Right hindlimb (tissue), 1 donor: Measurements from ENCODE around the gene GNPDA2.
"Not testable (repeated sequence)": the region's sequence is repeated elsewhere in the genome, so short reads cannot be mapped to it uniquely, and the experiment has no call there.

Source experiments
- DNase-seq: peaks from one replicate; pipeline ENCODE4 v3.0.0-alpha.2; 2018

Gene GNPDA2

DNA sequence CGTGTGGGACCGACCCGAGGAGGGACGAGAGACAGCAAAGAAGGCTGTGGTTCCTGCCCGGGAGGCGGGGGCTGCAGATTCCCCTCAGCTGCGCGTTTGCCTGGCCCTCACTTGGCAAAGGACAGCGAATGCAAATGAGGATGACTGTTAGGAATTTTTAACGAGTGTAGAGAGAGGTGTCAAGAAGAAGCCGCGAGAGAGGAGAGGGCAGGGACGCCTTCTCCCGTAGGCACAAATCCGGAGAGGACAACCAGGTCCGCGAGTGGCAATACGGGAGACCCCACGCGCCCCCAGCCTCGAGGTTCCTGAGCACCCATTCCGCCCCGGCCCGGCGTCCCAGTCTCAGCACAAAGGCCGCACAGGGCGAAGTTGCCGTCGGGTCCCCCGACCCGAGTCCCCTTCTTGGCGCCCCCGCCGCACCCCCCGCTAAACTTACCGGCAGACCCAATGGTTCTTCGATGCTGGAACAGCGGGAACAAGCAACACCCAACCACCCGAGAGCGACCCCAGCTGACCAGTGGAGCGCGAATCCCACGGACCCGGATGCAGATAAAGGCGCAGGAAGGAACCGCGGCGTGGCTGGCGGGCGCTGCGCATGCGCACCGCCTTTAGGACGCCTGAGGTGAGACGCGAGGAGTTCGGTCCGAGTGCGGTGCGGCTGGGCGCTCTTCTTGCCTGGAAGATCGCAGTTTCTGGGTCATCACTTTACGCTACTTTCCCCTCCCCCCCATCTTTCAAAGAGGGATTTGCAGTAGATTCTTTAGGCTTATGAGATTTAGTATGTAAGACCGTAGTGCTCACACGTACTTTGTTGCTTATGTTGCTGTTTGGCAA, at the start of gene GNPDA2:
TSS of gene GNPDA2 (minus strand) at position 519 of the 834 bp plus-strand sequence. CDS start 4,349 bp downstream, outside the sequence.
- DNase-seq, result peak; percentile 95

DNA sequence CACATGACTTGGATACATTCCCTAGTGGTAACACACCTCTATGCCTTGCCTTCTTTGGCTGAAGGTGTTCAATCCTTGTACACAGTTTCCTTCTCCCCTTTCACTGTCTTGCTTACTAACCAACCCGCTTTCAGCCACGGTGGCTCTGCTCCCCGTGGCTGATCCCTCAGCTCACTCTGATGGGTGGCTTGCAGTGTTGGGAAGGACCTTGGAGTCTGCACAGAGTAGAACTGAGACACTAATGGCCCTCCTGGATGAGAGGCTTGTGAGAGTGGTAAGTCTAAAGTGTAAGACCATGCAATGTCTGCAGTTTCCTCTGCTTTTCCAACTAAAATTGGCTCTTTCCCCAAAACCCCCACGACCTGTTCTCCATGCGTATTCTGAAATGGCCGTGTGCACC, 46.0 kb upstream of the GNPDA2 start:
- no peak for DNase-seq

DNA sequence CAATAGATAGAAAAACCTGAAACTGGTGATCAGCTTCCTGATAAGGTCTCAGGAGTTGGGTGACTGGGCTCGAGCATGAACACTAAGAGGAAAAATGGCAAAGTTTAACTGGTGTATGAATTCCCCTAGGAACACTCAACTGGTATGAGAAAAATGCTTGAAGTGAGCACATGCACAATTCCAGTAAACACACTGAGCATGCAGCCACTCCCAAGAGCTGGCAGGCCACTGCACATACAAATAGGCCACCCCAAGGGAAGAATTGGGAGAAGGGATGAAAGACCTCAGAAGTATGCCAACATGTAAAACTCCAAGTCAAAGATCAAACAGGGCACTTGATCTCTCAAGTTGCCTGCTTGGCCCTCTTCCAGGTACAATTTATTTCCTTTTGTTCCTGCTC, 45.4 kb upstream of the GNPDA2 start:
- no peak for DNase-seq

DNA sequence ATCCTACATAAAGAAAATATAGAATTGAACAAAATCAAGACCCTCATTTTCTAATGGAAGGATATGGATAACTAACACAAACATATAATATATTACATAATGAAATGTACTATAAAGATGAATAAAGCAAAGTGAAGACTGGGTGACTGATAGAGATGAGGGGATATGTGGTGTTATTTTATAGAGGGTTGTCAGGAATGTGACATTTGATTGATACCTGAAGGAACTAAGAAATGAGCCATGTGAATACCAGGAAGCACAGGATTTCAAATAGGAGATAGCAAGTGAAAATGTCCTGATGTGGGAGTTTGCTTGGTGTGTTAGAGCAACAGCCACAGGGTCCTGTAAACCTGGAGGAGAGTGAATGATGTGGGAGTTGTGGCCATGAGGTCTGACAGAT, 40.1 kb upstream of the GNPDA2 start:
- no peak for DNase-seq

DNA sequence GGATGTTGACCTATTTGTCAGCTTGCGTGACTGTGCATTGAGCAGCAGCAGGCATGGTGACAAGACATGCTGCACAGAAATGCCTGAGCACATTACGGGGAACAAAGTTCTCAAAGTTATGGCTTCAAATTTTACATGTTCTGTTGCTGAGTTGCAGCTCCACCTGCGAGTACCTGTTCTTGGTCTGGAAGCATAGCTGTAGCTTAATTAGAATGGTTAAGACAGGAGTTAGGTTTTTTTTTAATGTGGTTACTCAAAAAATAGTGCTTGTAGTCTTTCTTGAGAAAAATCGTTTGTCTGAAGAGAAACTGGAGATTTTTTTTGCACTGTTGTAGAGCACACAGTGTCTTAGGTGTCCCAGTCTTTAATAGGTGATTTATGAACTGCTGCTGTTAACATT, 38.8 kb upstream of the GNPDA2 start:
- DNase-seq, result no peak

DNA sequence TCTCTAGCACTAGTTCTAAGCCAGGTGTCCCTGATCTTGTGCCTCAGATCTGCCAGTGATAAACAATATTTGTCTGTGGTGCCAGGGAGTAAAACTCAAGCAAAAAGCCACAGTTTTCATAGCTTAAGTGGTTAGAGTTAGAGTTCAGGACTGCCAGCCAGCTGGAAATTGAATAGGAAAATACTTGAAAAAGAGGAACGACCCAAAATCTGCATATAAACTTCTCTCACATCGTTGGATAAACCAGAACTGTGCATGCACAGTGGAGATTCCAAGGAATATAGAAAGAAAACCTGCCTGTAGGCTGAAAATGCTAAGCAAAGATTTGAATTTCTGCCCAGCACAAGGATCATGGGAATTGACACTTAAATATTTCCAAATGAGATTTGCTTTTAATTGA, 35.0 kb upstream of the GNPDA2 start:
- peak; percentile 21 for DNase-seq

DNA sequence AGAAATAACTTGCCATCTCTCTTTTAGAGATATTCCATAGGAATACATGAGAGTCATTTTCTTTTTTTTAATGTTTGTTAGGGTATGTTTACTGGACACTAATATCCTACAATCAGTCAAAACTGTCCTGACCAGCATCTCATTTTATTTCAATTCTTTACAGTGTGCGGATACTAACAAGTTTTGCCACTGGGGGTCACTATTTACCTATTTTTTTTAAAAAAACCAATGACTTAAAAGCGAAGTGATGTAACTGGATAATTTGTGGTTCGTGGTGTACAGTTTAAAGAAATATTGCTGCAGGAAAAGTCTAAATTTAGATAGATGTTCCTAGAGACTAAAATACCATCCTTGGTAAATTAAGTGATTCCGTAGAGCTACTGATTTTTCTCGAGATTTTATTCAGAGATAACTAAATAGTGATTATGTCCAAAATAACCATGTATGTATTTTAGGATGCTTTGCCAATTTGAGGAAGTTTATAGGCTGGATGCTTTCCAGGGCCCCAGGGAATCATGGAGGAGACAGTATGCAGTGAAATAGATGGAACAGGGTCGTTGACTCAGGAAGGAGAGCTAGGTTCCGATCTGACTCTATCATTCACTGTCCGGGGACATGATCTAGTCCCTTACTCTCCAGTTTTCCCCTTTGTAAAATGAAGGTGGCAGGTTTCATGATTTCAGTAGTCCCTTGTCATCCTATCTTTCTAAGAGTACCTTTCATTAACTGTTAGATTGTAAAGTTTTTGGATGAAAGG, 34.0 kb upstream of the GNPDA2 start:
- no peak for DNase-seq

DNA sequence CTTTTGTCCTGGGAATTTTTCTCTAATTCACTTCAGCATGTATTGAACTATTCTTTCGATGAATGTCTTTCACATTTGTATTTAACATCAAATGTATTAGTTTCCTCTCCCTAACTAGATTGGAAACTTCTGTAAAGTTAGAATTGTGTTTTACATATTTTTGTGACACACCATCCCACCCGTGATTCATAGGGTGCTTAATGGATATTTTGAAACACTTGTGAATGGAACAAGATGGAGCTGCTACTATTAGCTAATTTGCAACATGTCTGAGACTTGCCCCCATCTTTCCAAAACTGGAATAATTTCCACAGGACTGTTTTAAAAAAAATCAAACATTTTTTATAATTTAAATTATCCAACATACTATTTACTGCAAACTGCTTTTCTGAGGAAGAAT, 30.2 kb upstream of the GNPDA2 start:
- DNase-seq, result no peak

DNA sequence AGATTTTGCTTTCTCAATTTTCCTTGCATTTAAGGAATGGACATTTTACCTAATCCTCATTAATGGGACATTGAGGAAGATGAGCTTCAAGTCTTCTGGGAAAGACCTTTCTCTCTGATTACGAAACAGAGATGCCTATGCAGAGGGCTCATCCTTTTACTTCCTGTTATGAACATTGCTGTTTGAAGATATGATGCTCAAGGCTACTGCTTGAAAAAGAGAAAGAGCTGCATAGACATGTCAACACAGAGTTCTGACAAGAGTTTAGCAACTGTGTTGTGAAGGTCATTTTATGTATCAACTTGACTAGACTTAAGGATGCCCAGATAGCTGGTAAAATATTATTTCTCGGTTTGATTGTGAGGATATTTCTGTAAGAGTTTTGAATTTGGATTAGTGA, 13.8 kb upstream of the GNPDA2 start:
- no peak for DNase-seq

DNA sequence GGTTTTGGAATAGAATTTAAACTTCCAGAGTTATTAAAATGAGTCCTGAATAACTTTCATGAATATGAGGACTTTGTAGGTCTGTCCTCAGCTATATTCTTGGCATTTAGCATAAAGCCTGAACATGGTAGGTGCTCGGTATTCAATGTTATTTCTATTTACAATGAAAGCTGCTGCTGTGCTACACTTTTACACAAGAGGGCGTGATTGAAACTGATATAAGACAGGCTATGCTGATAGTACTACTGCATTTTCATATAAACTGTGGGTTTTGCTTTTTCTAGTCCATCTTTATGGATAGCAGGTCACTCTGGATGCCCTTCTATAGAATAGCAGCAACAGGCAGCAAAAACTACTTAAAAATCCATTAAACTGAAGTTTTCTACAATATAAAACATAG, 12.3 kb upstream of the GNPDA2 start:
- no peak for DNase-seq

DNA sequence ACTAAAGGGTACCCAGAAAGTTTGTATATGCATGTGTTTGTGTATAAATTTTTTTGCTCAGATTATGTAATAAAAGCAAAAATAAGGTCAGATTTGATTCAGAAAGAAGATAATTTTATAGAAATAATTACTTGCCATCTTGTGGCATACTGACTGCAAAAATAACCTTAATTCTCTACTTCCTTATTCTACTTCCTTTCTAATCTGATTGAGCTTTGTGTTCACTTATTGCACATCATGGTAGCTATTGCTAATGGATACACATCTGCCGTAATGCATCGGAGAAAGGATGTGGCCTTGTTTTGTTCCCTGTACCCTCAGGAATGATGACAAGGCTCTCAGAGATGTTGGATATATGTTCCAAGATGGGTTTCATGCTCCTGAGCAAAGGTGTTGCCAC, 10.5 kb upstream of the GNPDA2 start:
- DNase-seq, result no peak

DNA sequence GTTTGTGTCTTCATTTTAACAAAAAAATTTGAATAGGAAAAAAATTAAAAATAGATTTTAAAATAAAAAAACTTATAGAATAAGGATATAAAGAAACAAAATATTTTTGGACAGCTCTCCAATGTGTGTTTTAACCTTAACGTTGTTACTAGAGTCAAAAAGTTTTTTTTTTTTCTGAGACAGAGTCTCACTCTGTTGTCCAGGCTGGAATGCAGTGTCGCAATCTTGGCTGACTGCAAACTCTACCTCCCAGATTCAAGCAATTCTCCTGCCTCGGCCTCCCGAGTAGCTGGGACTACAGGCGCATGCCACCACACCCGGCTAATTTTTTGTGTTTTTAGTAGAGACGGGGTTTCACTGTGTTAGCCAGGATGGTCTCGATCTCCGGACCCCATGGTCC, 2.3 kb upstream of the GNPDA2 start:
- not testable (repeated sequence) for DNase-seq

DNA sequence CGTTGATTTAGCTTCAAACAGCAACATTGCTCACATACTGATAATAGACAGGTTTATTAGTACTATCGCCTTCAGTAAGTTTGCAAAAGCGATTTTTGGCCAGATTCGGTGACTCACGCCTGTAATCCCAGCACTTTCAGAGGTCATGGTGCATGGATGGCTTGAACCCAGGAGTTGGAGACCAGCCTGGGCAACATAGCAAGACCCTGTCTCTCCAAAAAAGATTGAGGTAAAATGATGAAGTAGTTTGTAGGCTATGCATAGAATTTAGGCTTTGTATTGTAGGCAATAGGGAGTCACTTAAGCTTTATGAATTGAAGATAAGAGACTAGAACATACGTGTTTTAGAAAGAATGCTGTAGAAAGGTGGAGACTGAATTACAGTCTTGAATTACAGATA, 1.1 kb upstream of the GNPDA2 start:
- no peak for DNase-seq

DNA sequence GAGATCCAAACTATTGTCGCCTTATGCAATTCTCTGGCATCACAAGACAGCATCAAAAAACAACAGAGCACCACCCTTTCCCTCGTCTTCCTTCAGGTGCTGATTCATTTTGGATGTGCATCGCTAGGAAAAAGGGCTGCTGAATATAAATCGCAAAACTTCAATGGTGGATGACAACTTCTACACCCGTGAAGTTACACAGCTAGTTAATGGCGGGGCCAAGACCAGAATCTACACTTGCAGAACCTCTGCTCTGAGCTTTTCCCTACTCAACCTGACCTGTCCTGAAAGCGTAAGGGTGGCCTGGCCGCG, 674 bp downstream of the GNPDA2 start:
- no peak for DNase-seq

DNA sequence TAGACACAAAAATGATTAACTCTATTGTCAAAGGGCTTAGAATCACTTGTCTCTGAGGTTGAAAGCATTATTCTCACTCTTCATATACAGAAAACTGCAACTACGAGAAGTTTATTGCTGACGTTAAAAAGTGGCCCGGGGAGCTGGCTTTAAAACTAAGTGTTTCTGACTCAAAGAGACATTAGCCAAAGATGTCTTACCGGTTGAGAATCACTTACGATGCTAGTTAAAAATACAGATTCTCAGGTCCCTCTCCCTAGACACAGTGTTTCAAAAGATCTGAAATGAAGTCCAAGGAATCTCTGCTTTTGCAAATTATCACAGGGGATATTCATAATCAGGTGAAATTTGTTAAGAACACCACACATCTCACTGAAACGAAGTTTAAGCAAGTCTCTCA, 1.2 kb downstream of the GNPDA2 start:
- no peak for DNase-seq

DNA sequence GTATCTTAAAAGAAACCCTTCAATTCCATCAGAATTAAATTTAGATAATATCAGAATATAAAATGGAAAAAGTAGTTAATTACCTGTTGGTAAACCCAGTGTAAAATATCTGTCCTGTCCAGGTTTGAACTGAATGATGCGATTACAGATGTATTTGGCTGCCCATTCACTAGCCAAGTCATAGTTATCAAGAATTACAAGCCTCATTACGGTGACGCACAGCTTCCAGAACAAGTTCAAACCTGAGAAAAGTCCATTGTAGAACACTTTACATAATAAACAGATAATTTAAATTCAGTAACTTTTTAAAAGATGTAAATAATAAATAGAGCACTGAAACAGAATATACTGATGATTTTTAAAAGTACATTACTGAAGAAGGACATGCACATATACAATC, 4.4 kb downstream of the GNPDA2 start:
- DNase-seq, result no peak

DNA sequence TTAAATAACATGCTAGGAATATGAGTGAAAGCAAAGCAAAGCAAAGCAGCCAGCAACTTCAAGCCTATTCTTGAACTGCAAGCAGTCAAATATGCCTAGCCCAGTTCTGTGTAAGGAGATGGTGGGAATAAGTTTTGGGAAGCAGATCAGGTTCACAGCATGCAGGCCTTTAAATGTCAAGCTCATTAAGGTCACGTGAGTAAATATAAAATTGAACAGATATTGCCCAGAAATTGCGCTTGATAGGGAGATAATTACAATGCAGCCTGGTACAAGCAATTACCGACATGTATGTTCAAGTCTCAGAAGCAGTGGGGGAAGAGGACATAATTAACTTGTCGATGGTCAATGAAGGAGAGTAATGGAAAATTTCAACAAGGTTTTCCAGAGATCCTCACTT, 6.0 kb downstream of the GNPDA2 start:
- DNase-seq, result no peak

DNA sequence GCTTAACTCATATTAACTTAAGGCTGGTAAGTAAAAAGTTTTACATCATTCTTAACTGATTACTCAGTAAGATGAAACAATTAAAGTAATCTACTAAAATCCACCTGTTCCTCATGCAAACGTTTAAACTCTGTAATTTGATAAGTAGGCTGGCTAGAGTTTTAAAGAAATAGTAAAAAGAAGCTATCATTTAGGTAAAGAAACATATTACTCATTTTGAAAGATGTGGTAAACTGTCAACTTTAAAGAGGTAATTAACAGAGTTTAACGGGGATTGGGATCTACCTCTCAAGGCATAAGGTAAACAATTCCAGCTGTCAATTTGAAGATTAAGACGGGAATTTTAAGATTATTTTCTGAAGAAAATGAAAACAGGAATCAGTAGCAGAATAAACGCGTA, 9.8 kb downstream of the GNPDA2 start:
- no peak for DNase-seq

DNA sequence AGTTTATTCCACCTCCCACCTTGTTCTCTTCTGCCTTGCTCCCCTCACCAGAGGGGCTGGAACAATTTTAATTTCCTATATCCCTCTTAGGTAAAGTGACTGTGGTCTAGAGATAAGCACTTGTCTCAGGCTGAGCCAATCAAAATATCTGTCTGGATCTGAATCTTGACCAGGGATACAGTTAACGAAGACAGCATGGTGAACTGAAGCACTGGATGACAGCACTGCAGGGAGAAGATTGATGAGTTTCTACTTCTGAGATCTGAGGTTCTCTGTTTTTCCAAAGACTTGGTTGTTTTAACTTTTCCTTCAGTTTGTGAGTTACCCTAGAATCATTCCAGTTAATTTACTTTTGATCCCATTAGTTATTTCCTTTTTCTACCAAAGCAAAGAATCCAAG, 13.2 kb downstream of the GNPDA2 start:
- no peak for DNase-seq

DNA sequence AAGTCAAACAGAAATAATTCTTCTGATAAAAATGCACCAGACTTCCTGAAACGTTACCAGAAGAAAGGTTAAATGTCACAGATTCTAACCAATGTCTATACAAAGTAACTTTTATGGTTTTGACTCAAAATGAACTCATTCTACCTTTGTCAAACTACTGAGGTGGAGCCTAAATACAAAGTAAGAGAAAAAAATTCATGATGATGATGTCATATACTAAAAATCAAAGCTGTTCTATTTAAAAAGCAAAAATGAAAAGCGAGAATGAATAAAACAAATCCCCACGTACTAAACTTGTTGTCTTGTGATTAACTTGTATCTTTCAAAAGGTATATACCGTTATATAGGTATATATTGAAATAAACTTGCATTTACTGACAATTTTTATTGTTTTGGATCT, 21.7 kb downstream of the GNPDA2 start:
- no peak for DNase-seq

DNA sequence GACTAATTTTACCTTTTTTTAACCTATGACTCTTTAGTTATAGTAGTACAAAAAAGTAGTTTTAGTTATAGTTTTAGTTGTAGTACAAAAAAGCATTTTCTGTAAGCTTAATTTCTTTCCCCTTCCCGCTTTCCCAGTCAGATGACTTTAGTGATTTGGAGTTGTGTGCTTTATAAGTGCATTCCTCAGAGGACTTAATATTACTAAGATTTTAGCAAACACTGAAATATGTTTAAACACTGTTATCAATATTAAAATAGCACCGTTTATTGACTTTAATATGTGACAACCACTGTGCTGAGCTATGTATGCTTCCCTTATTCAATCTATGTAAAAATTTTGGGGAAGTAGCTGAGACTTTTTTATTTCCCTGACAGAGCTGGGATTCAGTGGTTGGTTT, 25.3 kb downstream of the GNPDA2 start:
- no peak for DNase-seq

DNA sequence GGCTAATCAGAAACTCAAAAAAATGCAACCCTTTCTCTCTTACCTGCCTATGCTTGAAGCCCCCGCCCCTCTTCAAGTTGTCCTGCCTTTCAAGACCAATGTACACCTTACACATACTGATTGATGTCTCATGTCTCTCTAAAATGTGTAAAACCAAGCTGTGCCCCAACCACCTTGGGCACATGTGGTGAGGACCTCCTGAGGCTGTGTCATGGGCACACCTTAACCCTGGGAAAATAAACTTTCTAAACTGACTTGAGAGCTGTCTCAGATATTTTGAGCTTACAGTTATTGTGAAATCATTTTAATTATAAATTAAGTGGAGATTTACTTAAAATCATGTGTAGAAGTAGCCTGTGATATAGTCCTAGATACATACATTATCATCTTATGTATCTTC, 25.9 kb downstream of the GNPDA2 start:
- DNase-seq, result no peak

DNA sequence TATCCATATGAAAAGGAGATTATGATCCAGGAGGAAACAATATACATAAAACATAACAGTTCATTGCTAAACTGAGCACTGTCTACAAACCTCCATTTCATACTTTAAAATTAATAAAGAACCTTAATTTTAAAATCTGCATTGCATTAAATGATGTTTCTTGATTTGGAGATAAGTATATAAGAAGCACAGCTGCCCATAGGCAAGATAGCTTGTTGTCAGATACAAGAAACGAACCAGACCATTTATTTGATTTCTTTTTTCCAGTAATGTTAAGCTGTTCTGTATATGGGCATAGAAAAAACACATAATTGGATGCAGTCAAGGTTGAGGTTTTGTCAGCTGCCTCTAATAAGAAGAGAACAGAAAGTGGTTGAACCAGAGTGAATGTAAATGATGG, 41.7 kb downstream of the GNPDA2 start:
- no peak for DNase-seq

DNA sequence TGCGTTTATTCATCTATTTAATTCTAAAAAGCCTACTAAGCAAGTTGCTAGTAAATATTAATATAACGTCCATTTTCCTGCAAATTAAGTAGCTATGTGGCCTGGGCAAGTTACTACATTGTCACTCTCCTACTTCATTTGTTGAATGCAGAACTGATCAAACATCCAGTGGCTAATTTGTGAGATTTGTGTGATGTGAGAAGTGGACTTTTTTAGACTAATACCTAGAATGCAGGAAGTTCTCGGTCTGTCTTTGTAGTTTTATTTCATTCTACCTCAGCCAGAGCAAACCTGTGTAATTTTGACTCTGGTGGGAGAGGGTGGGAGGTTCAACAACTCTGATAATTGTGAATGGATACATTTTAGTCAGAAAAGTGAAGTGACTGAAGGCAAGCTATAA, 47.3 kb downstream of the GNPDA2 start:
- no peak for DNase-seq
